ENCODE results near the gene CSNK2B.

The CSNK2B gene

DNA sequence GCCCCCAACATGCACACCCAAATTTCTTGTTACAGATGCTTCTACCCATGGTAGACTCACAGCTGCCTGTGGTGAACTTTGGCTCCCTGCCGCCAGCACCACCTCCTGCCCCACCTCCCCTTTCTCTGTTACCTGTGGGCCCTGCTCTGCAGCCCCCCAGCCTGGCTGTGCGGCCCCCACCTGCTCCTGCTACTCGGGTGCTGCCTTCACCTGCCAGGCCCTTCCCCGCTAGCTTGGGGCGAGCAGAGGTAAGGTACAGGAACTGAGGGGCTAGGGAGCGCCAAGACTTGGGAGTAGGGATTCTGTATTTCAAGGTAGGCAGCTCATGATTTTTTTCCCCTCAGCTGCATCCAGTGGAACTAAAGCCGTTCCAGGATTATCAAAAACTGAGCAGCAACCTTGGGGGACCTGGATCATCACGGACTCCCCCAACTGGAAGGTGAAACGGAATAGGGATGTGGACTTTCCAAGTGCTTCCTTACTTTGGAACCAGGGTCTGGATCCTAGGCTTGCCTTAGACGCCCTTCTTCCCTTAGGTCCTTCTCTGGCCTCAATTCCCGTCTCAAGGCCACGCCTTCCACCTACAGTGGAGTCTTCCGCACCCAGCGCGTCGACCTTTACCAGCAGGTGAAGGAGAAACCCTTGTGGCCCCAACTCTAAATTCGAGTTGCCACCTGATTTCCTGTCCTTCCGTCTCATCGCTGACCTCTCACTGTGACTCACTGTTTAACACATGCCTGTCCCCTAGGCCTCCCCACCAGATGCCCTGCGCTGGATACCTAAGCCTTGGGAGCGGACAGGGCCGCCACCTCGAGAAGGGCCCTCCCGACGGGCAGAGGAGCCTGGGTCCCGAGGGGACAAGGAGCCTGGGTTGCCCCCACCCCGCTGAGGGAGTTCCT is 28.9 kb upstream of the CSNK2B start:
- no peak for DNase-seq (ENCODE audit: low spot score)
- in situ Hi-C loops (cut with MboI; ENCODE audit: low pct_unique_long_range_greater_than_20kb, low sequenced_read_pairs, unreplicated experiment) = no loop called here
- TF ChIP-seq, protein P1, sequence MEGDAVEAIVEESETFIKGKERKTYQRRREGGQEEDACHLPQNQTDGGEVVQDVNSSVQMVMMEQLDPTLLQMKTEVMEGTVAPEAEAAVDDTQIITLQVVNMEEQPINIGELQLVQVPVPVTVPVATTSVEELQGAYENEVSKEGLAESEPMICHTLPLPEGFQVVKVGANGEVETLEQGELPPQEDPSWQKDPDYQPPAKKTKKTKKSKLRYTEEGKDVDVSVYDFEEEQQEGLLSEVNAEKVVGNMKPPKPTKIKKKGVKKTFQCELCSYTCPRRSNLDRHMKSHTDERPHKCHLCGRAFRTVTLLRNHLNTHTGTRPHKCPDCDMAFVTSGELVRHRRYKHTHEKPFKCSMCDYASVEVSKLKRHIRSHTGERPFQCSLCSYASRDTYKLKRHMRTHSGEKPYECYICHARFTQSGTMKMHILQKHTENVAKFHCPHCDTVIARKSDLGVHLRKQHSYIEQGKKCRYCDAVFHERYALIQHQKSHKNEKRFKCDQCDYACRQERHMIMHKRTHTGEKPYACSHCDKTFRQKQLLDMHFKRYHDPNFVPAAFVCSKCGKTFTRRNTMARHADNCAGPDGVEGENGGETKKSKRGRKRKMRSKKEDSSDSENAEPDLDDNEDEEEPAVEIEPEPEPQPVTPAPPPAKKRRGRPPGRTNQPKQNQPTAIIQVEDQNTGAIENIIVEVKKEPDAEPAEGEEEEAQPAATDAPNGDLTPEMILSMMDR (IDR thresholded peaks at IDR 0.05; ENCODE audit: extremely low read depth, insufficient read depth, missing control alignments) = no peak

DNA sequence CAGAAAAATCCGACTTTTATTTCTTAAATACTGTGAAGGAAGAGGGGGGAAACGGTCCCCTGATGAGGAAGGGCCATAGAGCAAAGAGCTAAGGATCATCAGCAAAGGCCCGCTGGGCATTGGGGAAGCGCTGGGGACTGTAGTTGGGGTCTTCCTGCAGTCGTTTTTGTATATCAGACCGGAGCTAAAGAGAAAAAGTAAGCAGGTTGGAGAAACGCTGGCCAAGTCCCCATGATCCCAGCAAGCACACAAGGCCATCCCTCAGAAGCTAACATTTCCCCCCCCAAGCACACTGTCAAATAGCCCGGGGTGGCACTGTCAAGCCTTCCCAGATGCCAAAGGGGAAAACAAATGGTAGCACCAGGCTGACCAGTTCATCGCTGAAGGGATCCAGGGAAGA is 26.8 kb upstream of the CSNK2B start:
- TF ChIP-seq, protein P1 (IDR thresholded peaks at IDR 0.05; ENCODE audit: extremely low read depth, insufficient read depth, missing control alignments) = no peak
- no peak for DNase-seq (ENCODE audit: low spot score)
- in situ Hi-C loops (cut with MboI; ENCODE audit: low pct_unique_long_range_greater_than_20kb, low sequenced_read_pairs, unreplicated experiment) = no loop called here

DNA sequence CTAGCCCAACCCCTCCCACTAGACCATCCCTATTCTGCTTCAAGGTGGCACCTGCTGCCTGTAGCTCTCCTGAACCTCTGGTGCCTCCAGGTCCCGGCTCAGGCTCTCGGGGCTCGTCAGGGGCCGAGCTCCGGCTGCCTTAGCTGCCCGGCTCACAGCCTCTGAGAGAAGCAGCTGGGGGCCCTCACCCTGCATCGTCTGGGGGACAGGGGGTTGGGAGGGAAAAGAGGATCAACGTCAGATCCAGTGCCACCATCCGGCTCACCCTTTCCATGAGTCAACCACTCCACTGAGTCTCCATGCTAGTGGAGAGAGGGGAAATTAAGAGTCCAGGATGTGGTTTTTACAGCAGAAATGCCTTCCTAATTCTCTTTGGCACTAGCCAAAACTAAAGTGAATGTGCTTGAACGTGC is 26.4 kb upstream of the CSNK2B start:
- DNase-seq (ENCODE audit: low spot score) = no peak
- TF ChIP-seq, protein P1 (IDR thresholded peaks at IDR 0.05; ENCODE audit: extremely low read depth, insufficient read depth, missing control alignments) = no peak
- in situ Hi-C loops (cut with MboI; ENCODE audit: low pct_unique_long_range_greater_than_20kb, low sequenced_read_pairs, unreplicated experiment) = no loop called here

DNA sequence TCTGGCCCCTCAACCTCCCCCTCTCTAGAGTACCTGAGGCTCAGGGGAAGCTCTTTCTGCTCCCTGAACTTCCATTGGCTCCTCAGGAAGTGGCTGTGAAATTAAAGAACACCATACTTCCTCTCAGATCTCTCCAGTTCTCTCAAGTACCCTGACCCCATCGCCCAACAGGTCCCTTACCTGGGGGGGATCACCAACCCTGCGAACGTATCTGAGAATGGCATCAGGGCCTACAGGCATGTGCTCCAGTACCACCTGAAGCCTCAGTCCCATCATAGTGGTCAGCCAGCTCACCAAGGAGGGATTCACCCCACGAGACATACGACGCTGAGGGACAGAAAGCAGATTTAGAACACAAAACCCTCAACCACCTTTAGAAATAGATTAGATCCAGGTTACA is 25.3 kb upstream of the CSNK2B start:
- TF ChIP-seq, protein P1 (IDR thresholded peaks at IDR 0.05; ENCODE audit: extremely low read depth, insufficient read depth, missing control alignments) = no peak
- no peak for DNase-seq (ENCODE audit: low spot score)
- in situ Hi-C loops (cut with MboI; ENCODE audit: low pct_unique_long_range_greater_than_20kb, low sequenced_read_pairs, unreplicated experiment) = no loop called here

DNA sequence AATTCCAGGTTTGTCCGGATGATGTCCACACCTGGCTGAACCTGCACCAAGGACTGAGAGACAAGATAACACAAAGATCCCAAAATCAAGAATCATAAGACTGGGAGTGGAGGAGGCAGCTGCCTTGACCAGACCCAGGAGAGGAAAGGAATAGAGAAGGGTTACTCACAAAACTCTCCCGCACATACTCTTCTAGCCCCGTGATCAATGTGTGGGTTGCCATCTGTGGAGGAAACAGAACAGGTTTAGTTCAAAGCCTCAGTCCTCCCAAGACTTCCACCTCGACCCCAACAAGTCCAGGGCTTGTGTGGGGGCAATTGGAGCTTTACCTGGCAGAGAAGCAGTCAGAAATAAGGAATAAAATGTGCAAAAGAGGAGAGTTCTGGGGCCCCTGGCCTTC is 24.5 kb upstream of the CSNK2B start:
- in situ Hi-C loops (cut with MboI; ENCODE audit: low pct_unique_long_range_greater_than_20kb, low sequenced_read_pairs, unreplicated experiment) = no loop called here
- TF ChIP-seq, protein P1 (IDR thresholded peaks at IDR 0.05; ENCODE audit: extremely low read depth, insufficient read depth, missing control alignments) = no peak
- no peak for DNase-seq (ENCODE audit: low spot score)

DNA sequence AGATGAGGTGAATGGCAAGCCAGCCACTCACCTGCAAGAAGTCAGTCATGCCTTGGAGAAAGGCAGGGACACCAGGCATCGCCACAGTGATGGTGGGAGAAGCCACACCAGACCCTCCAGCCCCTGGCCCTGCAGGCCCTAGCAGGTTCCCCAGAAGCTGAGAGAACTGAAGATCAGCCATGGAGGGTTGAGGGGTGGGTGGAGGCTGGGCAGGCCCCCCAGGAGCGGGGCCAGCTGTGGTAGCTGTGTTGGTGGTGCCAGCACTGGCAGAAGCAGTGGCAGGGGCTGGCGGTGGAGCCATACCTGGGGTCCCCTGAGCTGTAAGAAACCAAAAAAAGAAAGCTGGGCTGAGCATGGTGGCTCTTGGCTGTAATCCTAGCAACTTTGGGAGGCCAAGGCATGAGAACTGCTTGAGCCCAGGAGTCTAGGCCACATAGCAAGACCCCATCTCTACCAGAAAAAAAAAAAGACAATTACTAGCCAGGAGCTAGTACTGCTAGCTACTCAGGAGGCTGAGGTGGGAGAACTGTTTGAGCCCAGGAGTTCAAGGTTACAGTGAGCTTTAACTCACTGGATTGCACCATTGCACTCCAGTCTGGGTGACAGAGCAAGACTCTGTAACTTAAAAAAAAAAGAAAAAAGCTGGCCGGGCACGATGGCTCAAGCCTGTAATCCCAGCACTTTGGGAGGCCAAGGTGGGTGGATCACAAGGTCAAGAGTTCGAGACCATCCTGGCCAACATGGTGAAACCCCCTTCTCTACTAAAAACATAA is 22.9 kb upstream of the CSNK2B start:
- TF ChIP-seq, protein P1 (IDR thresholded peaks at IDR 0.05; ENCODE audit: extremely low read depth, insufficient read depth, missing control alignments) = no peak
- DNase-seq (ENCODE audit: low spot score) = no peak
- in situ Hi-C loops (cut with MboI; ENCODE audit: low pct_unique_long_range_greater_than_20kb, low sequenced_read_pairs, unreplicated experiment) = no loop called here
